Measurements from ENCODE around the gene SPRED2.

The SPRED2 gene

DNA sequence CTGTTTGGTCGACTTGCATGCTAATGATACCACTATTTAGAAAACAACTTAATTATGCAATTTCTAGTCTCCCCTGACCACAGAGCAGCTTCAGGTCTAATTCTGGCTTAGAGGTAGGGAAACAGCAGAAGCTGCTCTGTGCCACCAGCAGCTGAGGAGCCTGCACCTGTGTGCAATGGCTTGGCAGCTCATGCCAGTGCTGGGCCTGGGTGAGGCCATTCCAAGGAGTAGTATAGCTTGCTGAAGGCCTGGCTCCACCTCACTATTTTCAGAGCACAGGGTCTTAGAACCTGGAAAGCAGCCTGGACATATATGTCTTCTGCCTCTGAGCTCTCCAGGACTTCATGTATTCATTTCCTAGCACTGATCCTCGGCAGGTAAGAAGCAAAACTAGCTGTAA lies 62.8 kb downstream of the SPRED2 start:
- ChIA-PET CTCF (interaction anchor here (1.4 kb wide), 1 partner anchor 11 kb away, joined by 4 read pairs; no protein-coding TSS in a partner anchor), POLR2A (no interaction called here)

DNA sequence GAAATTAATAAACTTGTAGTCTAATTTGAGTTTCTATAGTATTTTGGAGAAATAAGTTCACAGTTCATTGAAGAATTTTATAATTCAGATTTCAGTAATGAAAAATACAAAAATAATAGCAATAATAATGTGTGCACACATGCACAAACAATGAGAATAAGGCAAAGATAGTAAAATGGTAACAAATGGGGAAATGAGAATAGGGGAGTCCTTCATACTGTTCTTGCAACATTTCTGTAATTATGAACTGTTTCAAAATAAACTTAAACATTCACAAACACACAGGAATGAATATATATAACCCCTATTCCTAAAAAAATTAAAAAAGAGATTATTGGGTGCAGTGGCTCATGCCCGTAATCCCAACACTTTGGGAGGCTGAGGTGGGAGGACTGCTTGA lies 63.9 kb downstream of the SPRED2 start:
- no peak for DNase-seq (ENCODE audit: low read depth, low spot score)
- ChIA-PET POLR2A (interaction anchor here (1.1 to 2.3 kb wide), 6 partner anchors 9 to 68 kb away, joined by 5 to 11 read pairs (median 8); no protein-coding TSS in a partner anchor), CTCF (no interaction called here)
- no peak overlapping the region for H3K4me3 ChIP-seq (ENCODE audit: low read depth, low read length)
- TF ChIP-seq, protein P1, sequence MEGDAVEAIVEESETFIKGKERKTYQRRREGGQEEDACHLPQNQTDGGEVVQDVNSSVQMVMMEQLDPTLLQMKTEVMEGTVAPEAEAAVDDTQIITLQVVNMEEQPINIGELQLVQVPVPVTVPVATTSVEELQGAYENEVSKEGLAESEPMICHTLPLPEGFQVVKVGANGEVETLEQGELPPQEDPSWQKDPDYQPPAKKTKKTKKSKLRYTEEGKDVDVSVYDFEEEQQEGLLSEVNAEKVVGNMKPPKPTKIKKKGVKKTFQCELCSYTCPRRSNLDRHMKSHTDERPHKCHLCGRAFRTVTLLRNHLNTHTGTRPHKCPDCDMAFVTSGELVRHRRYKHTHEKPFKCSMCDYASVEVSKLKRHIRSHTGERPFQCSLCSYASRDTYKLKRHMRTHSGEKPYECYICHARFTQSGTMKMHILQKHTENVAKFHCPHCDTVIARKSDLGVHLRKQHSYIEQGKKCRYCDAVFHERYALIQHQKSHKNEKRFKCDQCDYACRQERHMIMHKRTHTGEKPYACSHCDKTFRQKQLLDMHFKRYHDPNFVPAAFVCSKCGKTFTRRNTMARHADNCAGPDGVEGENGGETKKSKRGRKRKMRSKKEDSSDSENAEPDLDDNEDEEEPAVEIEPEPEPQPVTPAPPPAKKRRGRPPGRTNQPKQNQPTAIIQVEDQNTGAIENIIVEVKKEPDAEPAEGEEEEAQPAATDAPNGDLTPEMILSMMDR (IDR thresholded peaks at IDR 0.05; ENCODE audit: insufficient read depth, low read length, missing control alignments) = no peak

More for the DNA sequence above, 62.8 kb downstream of the SPRED2 start:
- TF ChIP-seq, protein P1 (IDR thresholded peaks at IDR 0.05; ENCODE audit: insufficient read depth, low read length, missing control alignments) = no peak
- no peak overlapping the region for H3K4me3 ChIP-seq (ENCODE audit: low read depth, low read length)
- no peak for DNase-seq (ENCODE audit: low read depth, low spot score)

DNA sequence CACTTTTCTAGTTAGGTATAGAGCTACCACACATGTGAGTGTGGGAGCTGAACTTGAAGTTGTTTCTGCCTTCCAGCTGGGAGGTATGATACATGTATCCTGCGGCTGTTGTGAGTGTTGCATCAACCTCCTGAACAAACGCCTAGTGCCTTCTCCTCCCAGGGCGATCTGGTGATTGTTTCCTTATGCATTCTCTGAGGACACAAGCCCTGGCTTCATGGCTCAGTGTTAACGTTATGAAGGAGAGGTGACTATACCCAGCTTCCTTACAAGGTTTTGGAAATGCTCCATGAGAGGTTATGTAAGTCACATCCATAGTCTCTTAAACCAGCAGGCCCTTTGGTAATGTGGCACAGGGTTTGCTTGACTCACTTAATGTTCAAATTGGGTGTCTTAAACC lies 64.9 kb downstream of the SPRED2 start:
- DNase-seq (ENCODE audit: low read depth, low spot score) = peak; percentile 87
- H3K4me3 ChIP-seq (ENCODE audit: low read depth, low read length) = no peak overlapping the region
- TF ChIP-seq, protein P1 (IDR thresholded peaks at IDR 0.05; ENCODE audit: insufficient read depth, low read length, missing control alignments) = no peak
- CTCF ChIA-PET = interaction anchor here (0.7 kb wide), 1 partner anchor 13 kb away, joined by 3 read pairs; no protein-coding TSS in a partner anchor
- POLR2A ChIA-PET = interaction anchor here (0.5 to 2.3 kb wide), 10 partner anchors 8 to 140 kb away, joined by 3 to 11 read pairs (median 8); partner anchors contain the start of gene ACTR2

DNA sequence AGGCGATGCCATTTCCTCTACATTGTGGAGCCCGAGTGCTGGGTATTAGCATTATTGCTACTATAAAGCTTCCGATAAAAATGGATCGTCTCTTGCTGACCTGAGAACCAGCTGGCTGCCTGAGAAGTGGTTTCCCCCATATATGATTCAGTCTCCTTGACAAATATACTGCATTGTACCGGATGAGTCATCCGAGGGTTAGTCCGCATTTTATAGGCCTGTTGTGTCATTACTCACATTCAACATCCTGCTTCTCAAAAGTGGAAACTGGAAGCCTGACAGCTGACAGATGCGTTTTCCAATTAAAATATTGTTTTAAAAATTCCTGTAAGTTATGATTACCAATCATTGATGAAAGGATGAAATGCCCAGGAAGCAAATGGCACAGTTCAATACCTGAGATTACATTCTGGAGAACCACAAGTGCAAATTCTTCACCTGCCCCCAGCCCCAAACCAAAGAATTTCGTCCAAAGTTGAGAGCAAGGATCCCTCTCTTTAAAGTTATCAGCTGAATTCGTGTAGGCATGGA lies 65.7 kb downstream of the SPRED2 start:
- H3K4me3 ChIP-seq (ENCODE audit: low read depth, low read length) = peak overlapping the region; percentile 49

DNA sequence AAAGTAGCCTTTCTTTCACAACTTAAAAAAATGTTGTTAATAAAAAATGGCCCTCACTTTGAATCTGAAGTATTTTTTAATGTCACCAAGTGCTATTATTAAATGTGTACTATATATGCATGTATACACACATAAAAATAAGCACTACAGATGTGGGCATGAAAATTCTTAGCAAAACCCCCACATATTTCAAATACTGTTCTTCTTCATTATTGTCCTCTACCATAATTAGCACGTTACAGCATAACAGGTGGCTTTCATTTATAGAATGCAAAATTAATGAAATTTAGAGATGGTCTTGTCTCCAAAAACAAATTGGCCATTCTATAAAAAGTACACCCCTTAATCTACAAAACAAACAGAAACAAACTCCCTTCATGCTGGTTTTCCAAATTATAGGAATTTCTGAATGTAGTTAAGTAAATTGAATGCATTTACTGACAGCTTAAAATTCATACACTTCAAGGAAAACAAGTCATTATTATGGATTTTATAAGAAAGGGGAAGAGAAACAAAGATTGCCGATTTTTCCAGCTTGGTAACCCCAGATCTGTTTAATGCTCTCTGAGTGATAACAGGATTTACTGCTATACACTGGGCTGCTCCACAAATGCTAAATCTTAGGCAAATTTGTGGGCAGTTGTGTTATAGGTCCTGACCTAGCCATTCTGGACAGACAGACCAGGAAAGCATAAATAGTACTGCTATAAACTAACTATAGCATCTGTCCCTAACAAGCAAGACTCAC lies 67.2 kb downstream of the SPRED2 start:
- H3K4me3 ChIP-seq (ENCODE audit: low read depth, low read length) = peak overlapping the region; percentile 49
- ChIA-PET CTCF (interaction anchor here (0.7 kb wide), 1 partner anchor 13 kb away, joined by 3 read pairs; no protein-coding TSS in a partner anchor), POLR2A (no interaction called here)
- TF ChIP-seq, protein P1 (IDR thresholded peaks at IDR 0.05; ENCODE audit: insufficient read depth, low read length, missing control alignments) = no peak
- no peak for DNase-seq (ENCODE audit: low read depth, low spot score)

More for the DNA sequence above, 65.7 kb downstream of the SPRED2 start:
- TF ChIP-seq, protein P1 (IDR thresholded peaks at IDR 0.05; ENCODE audit: insufficient read depth, low read length, missing control alignments) = no peak
- DNase-seq (ENCODE audit: low read depth, low spot score) = peak; percentile 91
- ChIA-PET POLR2A (interaction anchor here (1.4 to 2.3 kb wide), 6 partner anchors 7 to 70 kb away, joined by 5 to 11 read pairs (median 10); no protein-coding TSS in a partner anchor), CTCF (no interaction called here)
